ENCODE data around the gene ABCA13. TPM values are rescaled to one million over a fixed set of nuclear protein-coding genes. Genes with fewer than 3 reads are reported as not detected.

Gene ABCA13
- total and polyA plus RNA-seq, 2 of the 4 experiments (the other 2 are of a cell fraction) = under 0.01 to 0.07 TPM

GRCh38 chr7:48420206-48420605 is 248.9 kb downstream of the ABCA13 start:
- TF ChIP-seq FOS (IDR thresholded peaks at IDR 0.05; ENCODE audit: low read depth, low read length) (no peak), MAZ (IDR thresholded peaks at IDR 0.05; ENCODE audit: borderline replicate concordance, low read depth, low read length) (no peak), MXI1 (IDR thresholded peaks at IDR 0.05; ENCODE audit: borderline replicate concordance, low read depth, low read length) (no peak), BHLHE40 (IDR thresholded peaks at IDR 0.05; ENCODE audit: low read depth, low read length) (no peak), USF2 (IDR thresholded peaks at IDR 0.05; ENCODE audit: low read depth, low read length) (no peak), MAFK (IDR thresholded peaks at IDR 0.05; ENCODE audit: low read depth, low read length) (no peak), CTCF (conservative IDR thresholded peaks at IDR 0.05; ENCODE audit: low read depth, low read length) (no peak), RFX5 (IDR thresholded peaks at IDR 0.05; ENCODE audit: low read depth, low read length) (no peak), RAD21 (IDR thresholded peaks at IDR 0.05; ENCODE audit: low read length) (no peak), RCOR1 (IDR thresholded peaks at IDR 0.05; ENCODE audit: insufficient replicate concordance, low read length) (no peak), POLR2A (IDR thresholded peaks at IDR 0.05; ENCODE audit: low read depth, low read length) (no peak), SMC3 (IDR thresholded peaks at IDR 0.05; ENCODE audit: low read depth, low read length) (no peak), NFE2L2 (IDR thresholded peaks at IDR 0.05; ENCODE audit: low read depth, low read length) (no peak)
- TF ChIP-seq, protein P1, sequence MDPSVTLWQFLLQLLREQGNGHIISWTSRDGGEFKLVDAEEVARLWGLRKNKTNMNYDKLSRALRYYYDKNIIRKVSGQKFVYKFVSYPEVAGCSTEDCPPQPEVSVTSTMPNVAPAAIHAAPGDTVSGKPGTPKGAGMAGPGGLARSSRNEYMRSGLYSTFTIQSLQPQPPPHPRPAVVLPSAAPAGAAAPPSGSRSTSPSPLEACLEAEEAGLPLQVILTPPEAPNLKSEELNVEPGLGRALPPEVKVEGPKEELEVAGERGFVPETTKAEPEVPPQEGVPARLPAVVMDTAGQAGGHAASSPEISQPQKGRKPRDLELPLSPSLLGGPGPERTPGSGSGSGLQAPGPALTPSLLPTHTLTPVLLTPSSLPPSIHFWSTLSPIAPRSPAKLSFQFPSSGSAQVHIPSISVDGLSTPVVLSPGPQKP (IDR thresholded peaks at IDR 0.05; ENCODE audit: borderline replicate concordance, low read depth, low read length) = no peak
- no peak for ATAC-seq (ENCODE audit: low read depth)

More at GRCh38 chr7:48420206-48420605, 248.9 kb downstream of the ABCA13 start:
- H3K79me1 ChIP-seq (ENCODE audit: low read depth in 1 of 2, low read length in 2 of 2) = no peaks in the 10 kb centered on the region
- no peak overlapping the region for H2AK5ac ChIP-seq (ENCODE audit: low read depth, low read length)
- no peak overlapping the region for H2AK9ac ChIP-seq (replicated peaks; ENCODE audit: low read depth, low read length, poor library complexity)
- no peak overlapping the region for H2BK15ac ChIP-seq (ENCODE audit: low read depth, low read length)
- H4K91ac ChIP-seq (ENCODE audit: insufficient read depth, low read depth, low read length) = no peak overlapping the region
- BruUV-seq (replicated peaks) = no TSS peak
- no peak overlapping the region for H2BK120ac ChIP-seq (ENCODE audit: low read depth, low read length)
- in situ Hi-C loops (cut with MboI; ENCODE audit: low sequenced_read_pairs) (no loop called here), dilution Hi-C loops (cut with HindIII; ENCODE audit: low sequenced_read_pairs, unreplicated experiment) (no loop called here), intact Hi-C loops (cut with micrococcal nuclease) (no loop called here)
- CTCF ChIA-PET = no interaction called here
- H3K9ac ChIP-seq (ENCODE audit: low read depth, low read length) = no peak overlapping the region
- H2BK5ac ChIP-seq (ENCODE audit: low read depth, low read length, poor library complexity, severe bottlenecking) = no peak overlapping the region
- no peak overlapping the region for H3K18ac ChIP-seq (ENCODE audit: low read depth, low read length)
- H3K4me1 ChIP-seq (ENCODE audit: control insufficient read depth, insufficient read depth, low read length) = no peaks in the 10 kb centered on the region
- no peak overlapping the region for H3K27ac ChIP-seq (ENCODE audit: insufficient read depth, low read length)
- no peaks in the 10 kb centered on the region for H3K27me3 ChIP-seq (ENCODE audit: control insufficient read depth, insufficient read depth, low read length)
- H3K4me3 ChIP-seq (ENCODE audit: insufficient read depth, low read depth, low read length) = no peak overlapping the region
- no peak overlapping the region for H3K14ac ChIP-seq (replicated peaks; ENCODE audit: low read depth, low read length)
- H2AFZ ChIP-seq (replicated peaks; ENCODE audit: low read length, poor library complexity) = no peak overlapping the region
- H3K36me3 ChIP-seq (ENCODE audit: control insufficient read depth, insufficient read depth, low read length) = no peaks in the 10 kb centered on the region
- H3K4ac ChIP-seq (ENCODE audit: low read depth, low read length) = no peak overlapping the region
- H3K9me3 ChIP-seq (ENCODE audit: control insufficient read depth, insufficient read depth, low read length) = no peaks in the 10 kb centered on the region
- no peaks in the 10 kb centered on the region for H4K20me1 ChIP-seq (ENCODE audit: insufficient read depth, low read length)
- no peak overlapping the region for H3K23ac ChIP-seq (ENCODE audit: low read depth, low read length)
- H4K8ac ChIP-seq (ENCODE audit: low read depth in 2 of 2, low read length in 2 of 2) = no peak overlapping the region
- no peak overlapping the region for H4K5ac ChIP-seq (ENCODE audit: low read depth, low read length)
- WGBS, 2 experiments (ENCODE audit: extremely low coverage in 2 of 2, insufficient read length in 1 of 2) = no CpG with 5 or more reads among the region's 1 CpG
- no peak overlapping the region for H3K56ac ChIP-seq (ENCODE audit: extremely low read depth, insufficient read depth, low read length)
- no peak for DNase-seq
- POLR2A ChIA-PET (ENCODE audit: unreplicated experiment) = no interaction called here
- H3K9me1 ChIP-seq (ENCODE audit: insufficient read depth, low read length) = no peaks in the 10 kb centered on the region
- H3K4me2 ChIP-seq (ENCODE audit: low read depth, low read length) = no peak overlapping the region
- H2BK20ac ChIP-seq (ENCODE audit: low read depth, low read length) = no peak overlapping the region
